ENCODE data around the gene POMGNT2. TPM values are rescaled to one million over a fixed set of nuclear protein-coding genes. Genes with fewer than 3 reads are reported as not detected.

The POMGNT2 gene
- total RNA-seq, 1 donor from 2014 or later, result 3.9 TPM

GRCh38 chr3:43094851-43095250 lies 11.0 kb downstream of the POMGNT2 start:
- no peak overlapping the region for H3K27ac Mint-ChIP-seq

GRCh38 chr3:43094381-43094780 lies 11.5 kb downstream of the POMGNT2 start:
- Mint-ChIP-seq H3K9me3 (no peaks in the 10 kb centered on the region), H3K27ac (no peak overlapping the region), H3K36me3 (ENCODE audit: low read depth) (no peaks in the 10 kb centered on the region), H3K4me3 (ENCODE audit: low read depth) (no peak overlapping the region), H3K27me3 (ENCODE audit: low read depth) (peaks cover 7% of the 10 kb centered on the region), H3K4me1 (ENCODE audit: low read depth) (no peaks in the 10 kb centered on the region)
- intact Hi-C loops (cut with micrococcal nuclease), result no loop called here
- DNase-seq (ENCODE audit: low spot score), result no peak

More at GRCh38 chr3:43094851-43095250, 11.0 kb downstream of the POMGNT2 start:
- no peaks in the 10 kb centered on the region for H3K36me3 Mint-ChIP-seq (ENCODE audit: low read depth)
- DNase-seq (ENCODE audit: low spot score), result no peak
- intact Hi-C loops (cut with micrococcal nuclease), result no loop called here
- H3K4me3 Mint-ChIP-seq (ENCODE audit: low read depth), result no peak overlapping the region
- H3K4me1 Mint-ChIP-seq (ENCODE audit: low read depth), result no peaks in the 10 kb centered on the region
- H3K27me3 Mint-ChIP-seq (ENCODE audit: low read depth), result peaks cover 7% of the 10 kb centered on the region
- H3K9me3 Mint-ChIP-seq, result no peaks in the 10 kb centered on the region

GRCh38 chr3:43093974-43094373 lies 11.9 kb downstream of the POMGNT2 start:
- H3K9me3 Mint-ChIP-seq, result no peaks in the 10 kb centered on the region
- no peak for DNase-seq (ENCODE audit: low spot score)
- intact Hi-C loops (cut with micrococcal nuclease), result no loop called here
- H3K27ac Mint-ChIP-seq, result no peak overlapping the region
- no peaks in the 10 kb centered on the region for H3K4me1 Mint-ChIP-seq (ENCODE audit: low read depth)
- H3K4me3 Mint-ChIP-seq (ENCODE audit: low read depth), result no peak overlapping the region
- H3K36me3 Mint-ChIP-seq (ENCODE audit: low read depth), result no peaks in the 10 kb centered on the region
- H3K27me3 Mint-ChIP-seq (ENCODE audit: low read depth), result peaks cover 7% of the 10 kb centered on the region

DNA sequence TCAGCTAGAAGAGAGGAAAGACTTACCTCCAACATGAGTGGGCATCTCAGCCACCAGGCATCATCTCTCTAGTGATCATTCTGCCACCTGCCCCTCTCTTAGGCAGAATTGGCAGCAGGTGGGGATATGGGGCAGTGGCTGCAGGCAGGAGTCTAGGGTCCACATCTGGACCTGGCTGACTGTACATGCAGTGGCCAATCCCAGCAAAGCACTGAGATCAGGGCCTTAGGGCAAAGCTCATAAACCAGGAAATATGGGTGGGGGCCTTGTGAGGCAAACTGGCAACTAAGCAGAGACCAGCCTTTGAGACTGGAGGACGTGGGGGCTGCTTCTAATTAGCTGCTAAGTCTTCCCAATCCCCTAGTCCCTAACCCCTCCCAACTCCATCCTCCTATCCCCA lies 12.9 kb downstream of the POMGNT2 start:
- Mint-ChIP-seq H3K27ac (no peak overlapping the region), H3K27me3 (ENCODE audit: low read depth) (peaks cover 7% of the 10 kb centered on the region), H3K36me3 (ENCODE audit: low read depth) (no peaks in the 10 kb centered on the region), H3K4me3 (ENCODE audit: low read depth) (no peak overlapping the region), H3K4me1 (ENCODE audit: low read depth) (no peaks in the 10 kb centered on the region), H3K9me3 (no peaks in the 10 kb centered on the region)
- no peak for DNase-seq (ENCODE audit: low spot score)
- intact Hi-C loops (cut with micrococcal nuclease), result no loop called here

GRCh38 chr3:43091481-43091880 lies 14.4 kb downstream of the POMGNT2 start:
- H3K4me1 Mint-ChIP-seq (ENCODE audit: low read depth), result peaks cover 4% of the 10 kb centered on the region
- no peak overlapping the region for H3K27ac Mint-ChIP-seq
- no peak overlapping the region for H3K4me3 Mint-ChIP-seq (ENCODE audit: low read depth)
- DNase-seq (ENCODE audit: low spot score), result no peak
- no peaks in the 10 kb centered on the region for H3K9me3 Mint-ChIP-seq
- peaks cover 7% of the 10 kb centered on the region for H3K27me3 Mint-ChIP-seq (ENCODE audit: low read depth)
- intact Hi-C loops (cut with micrococcal nuclease), result no loop called here
- no peaks in the 10 kb centered on the region for H3K36me3 Mint-ChIP-seq (ENCODE audit: low read depth)

DNA sequence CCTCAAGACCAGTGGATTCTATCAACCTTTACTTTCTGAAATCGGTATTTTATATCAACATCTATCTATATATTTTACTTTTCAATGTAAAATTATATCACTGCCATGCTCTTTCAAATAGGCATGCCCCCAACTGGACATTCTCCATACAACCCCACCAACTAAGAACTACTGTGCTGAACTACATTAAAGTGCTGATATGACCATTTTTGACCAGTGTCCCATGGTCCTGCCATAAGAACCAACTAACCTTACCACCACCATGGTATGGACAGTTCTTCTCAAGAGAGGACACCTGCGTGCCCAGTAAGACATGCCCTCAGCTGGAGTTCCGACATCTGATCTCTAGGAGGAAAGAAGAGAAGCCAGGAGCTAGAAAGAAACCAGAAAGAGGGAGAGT lies 15.6 kb downstream of the POMGNT2 start:
- no peak overlapping the region for H3K4me3 Mint-ChIP-seq (ENCODE audit: low read depth)
- no peaks in the 10 kb centered on the region for H3K9me3 Mint-ChIP-seq
- intact Hi-C loops (cut with micrococcal nuclease), result no loop called here
- DNase-seq (ENCODE audit: low spot score), result no peak
- no peak overlapping the region for H3K27ac Mint-ChIP-seq
- no peaks in the 10 kb centered on the region for H3K36me3 Mint-ChIP-seq (ENCODE audit: low read depth)
- H3K27me3 Mint-ChIP-seq (ENCODE audit: low read depth), result peaks cover 7% of the 10 kb centered on the region
- peaks cover 6% of the 10 kb centered on the region for H3K4me1 Mint-ChIP-seq (ENCODE audit: low read depth)

GRCh38 chr3:43089081-43089480 lies 16.8 kb downstream of the POMGNT2 start:
- DNase-seq (ENCODE audit: low spot score), result no peak
- Mint-ChIP-seq H3K9me3 (peaks cover 6% of the 10 kb centered on the region), H3K27me3 (ENCODE audit: low read depth) (peaks cover 7% of the 10 kb centered on the region), H3K4me1 (ENCODE audit: low read depth) (peaks cover 6% of the 10 kb centered on the region), H3K27ac (no peak overlapping the region), H3K36me3 (ENCODE audit: low read depth) (no peaks in the 10 kb centered on the region), H3K4me3 (ENCODE audit: low read depth) (no peak overlapping the region)
- intact Hi-C loops (cut with micrococcal nuclease), result no loop called here

DNA sequence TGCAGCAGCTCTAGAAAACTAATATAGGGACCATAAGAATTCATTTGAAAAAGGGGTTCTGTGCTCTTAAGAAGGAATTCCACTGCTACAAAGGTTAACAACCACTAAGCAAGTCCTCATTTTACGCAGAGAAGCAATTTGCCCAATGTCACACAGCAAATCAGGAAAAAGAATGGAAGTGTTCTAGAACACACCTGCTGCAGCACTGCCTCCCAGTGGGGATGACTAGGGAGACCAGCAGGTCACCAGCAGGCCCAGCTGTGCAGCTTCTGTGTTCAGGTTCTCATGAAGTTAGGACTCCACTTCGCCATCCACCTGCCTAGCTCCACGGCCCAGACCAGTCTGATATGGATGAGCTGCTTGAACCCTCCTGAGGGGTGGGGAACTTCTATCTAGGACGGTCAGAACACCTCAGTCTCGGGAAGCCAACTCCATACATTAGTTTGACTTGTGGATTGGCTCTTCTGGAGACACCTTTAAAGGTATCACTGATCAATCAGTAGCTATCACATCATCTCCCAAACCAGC lies 18.6 kb downstream of the POMGNT2 start:
- Mint-ChIP-seq H3K27ac (no peak overlapping the region), H3K4me3 (ENCODE audit: low read depth) (no peak overlapping the region), H3K4me1 (ENCODE audit: low read depth) (peaks cover 6% of the 10 kb centered on the region), H3K9me3 (peaks cover 12% of the 10 kb centered on the region), H3K27me3 (ENCODE audit: low read depth) (peaks cover 6% of the 10 kb centered on the region), H3K36me3 (ENCODE audit: low read depth) (no peaks in the 10 kb centered on the region)
- no peak for DNase-seq (ENCODE audit: low spot score)
- intact Hi-C loops (cut with micrococcal nuclease), result no loop called here

DNA sequence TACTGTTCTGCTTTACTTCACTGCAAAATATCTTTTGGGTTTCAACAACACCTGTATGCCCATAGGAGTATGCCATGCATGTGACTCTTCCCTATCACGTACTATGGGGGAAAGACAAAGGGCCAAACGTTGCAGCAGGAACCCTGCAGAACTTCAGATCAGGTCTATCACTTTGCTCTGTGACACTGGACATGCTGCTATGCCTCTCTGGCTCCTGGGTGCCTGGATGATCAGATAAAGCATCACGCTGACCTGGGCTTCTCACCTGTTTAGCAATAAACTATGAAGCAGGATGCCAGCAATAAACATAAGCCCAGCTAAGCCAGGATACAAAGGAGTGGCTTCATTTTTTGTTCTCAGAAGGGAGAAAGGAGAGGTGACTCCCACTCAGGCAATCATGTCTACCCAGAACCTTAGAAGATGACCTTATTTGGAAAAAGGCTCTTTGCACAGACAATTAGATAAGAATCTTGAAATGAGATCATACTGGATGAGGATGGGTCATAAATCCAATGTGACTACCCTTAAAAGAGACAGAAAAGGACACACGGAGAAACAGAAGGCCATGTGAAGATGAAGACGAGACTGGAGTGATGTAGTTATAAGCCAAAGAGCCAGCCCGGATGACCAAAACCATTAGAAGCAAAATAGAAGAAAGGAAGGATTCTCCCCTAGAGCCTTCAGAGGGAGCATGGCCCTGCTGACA lies 19.3 kb downstream of the POMGNT2 start:
- Mint-ChIP-seq H3K4me1 (ENCODE audit: low read depth) (peaks cover 6% of the 10 kb centered on the region), H3K36me3 (ENCODE audit: low read depth) (no peaks in the 10 kb centered on the region), H3K27me3 (ENCODE audit: low read depth) (peaks cover 2% of the 10 kb centered on the region), H3K9me3 (peaks cover 12% of the 10 kb centered on the region), H3K27ac (no peak overlapping the region), H3K4me3 (ENCODE audit: low read depth) (no peak overlapping the region)
- no peak for DNase-seq (ENCODE audit: low spot score)
- intact Hi-C loops (cut with micrococcal nuclease), result no loop called here

GRCh38 chr3:43082457-43082856 lies 23.4 kb downstream of the POMGNT2 start:
- H3K4me1 Mint-ChIP-seq (ENCODE audit: low read depth), result peaks cover 6% of the 10 kb centered on the region
- no peak overlapping the region for H3K4me3 Mint-ChIP-seq (ENCODE audit: low read depth)
- H3K27me3 Mint-ChIP-seq (ENCODE audit: low read depth), result no peaks in the 10 kb centered on the region
- H3K9me3 Mint-ChIP-seq, result peaks cover 15% of the 10 kb centered on the region
- intact Hi-C loops (cut with micrococcal nuclease), result no loop called here
- DNase-seq (ENCODE audit: low spot score), result no peak
- H3K36me3 Mint-ChIP-seq (ENCODE audit: low read depth), result peaks cover 11% of the 10 kb centered on the region
- no peak overlapping the region for H3K27ac Mint-ChIP-seq

- Mint-ChIP-seq H3K4me1 (ENCODE audit: low read depth) (peaks cover 5% of the 10 kb centered on the region), H3K27me3 (ENCODE audit: low read depth) (peaks cover 3% of the 10 kb centered on the region), H3K4me3 (ENCODE audit: low read depth) (no peak overlapping the region), H3K36me3 (ENCODE audit: low read depth) (peaks cover 11% of the 10 kb centered on the region), H3K27ac (no peak overlapping the region), H3K9me3 (peaks cover 15% of the 10 kb centered on the region)
- intact Hi-C loops (cut with micrococcal nuclease), result no loop called here
- DNase-seq (ENCODE audit: low spot score), result no peak
Observed at GRCh38 chr3:43081796-43082195, 24.1 kb downstream of the POMGNT2 start.

- intact Hi-C loops (cut with micrococcal nuclease), result no loop called here
- H3K36me3 Mint-ChIP-seq (ENCODE audit: low read depth), result peaks cover 11% of the 10 kb centered on the region
- no peak overlapping the region for H3K27ac Mint-ChIP-seq
- no peaks in the 10 kb centered on the region for H3K4me1 Mint-ChIP-seq (ENCODE audit: low read depth)
- DNase-seq (ENCODE audit: low spot score), result no peak
- H3K4me3 Mint-ChIP-seq (ENCODE audit: low read depth), result no peak overlapping the region
- H3K27me3 Mint-ChIP-seq (ENCODE audit: low read depth), result peaks cover 3% of the 10 kb centered on the region
- H3K9me3 Mint-ChIP-seq, result peaks cover 15% of the 10 kb centered on the region
Observed at GRCh38 chr3:43080726-43081568, 24.9 kb downstream of the POMGNT2 start.

All from activated T-helper 2 cell treated with anti-CD3 and anti-CD28 coated beads, Interferon-gamma antibody, Interleukin-2, Interleukin-4, amounts not matched to agents 10 μg/mL and 5 μg/mL and 100 μg/mL, durations not matched to agents 14 hours and 24 hours and 36 hours (primary cell).